DMS79 treated with DMSO at 0.1 percent for 48 hours (cell line): ENCODE measurements around the gene MAD1L1.
"Not testable (repeated sequence)": the region's sequence is repeated elsewhere in the genome, so short reads cannot be mapped to it uniquely, and the experiment has no call there.

ENCODE experiments used
- DNase-seq: peaks from one replicate; lab custom pipeline; 2025; lab: John Stamatoyannopoulos, UW

Gene MAD1L1

DNA sequence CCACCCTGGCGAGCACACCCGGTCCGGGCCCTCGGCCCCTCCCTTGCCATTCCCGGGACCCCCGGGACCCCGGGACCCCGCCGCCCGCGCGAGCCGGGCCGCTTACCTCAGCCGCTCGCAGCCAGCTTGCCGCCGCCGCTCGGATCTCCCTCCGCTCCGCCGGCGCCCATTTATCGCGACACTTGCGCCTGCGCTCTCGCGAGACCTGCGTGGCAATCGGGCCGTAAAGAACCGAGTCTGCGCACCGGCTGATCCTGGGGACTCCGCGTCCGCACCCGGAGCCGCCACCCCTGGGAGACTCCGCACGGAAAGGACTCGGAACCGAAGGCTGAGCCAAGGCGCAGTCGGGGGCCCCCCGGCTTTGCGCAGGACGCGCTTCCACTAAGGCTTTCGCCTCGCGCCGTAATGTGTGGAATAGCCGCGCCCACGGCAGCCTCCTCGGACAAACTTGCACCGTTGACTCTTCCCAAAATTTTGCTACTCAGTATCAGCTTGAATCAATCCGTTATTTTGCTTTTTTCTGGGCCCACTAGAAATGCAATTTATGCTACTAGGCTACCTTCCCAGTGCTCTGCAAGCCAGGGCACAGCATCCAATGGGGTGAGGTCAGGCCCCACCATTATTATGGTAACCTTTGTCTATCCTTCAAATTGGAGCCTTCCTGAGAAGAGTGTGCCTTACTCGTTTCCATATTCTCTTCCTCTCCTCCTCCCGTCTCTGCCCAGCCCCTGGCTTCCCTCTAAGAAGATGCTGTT lies at the start of gene MAD1L1:
Gene MAD1L1, minus strand, starts transcription at position 180 of the 755 bp plus-strand sequence. CDS start 2,812 bp downstream, outside the sequence.
- peak; percentile 70 for DNase-seq

DNA sequence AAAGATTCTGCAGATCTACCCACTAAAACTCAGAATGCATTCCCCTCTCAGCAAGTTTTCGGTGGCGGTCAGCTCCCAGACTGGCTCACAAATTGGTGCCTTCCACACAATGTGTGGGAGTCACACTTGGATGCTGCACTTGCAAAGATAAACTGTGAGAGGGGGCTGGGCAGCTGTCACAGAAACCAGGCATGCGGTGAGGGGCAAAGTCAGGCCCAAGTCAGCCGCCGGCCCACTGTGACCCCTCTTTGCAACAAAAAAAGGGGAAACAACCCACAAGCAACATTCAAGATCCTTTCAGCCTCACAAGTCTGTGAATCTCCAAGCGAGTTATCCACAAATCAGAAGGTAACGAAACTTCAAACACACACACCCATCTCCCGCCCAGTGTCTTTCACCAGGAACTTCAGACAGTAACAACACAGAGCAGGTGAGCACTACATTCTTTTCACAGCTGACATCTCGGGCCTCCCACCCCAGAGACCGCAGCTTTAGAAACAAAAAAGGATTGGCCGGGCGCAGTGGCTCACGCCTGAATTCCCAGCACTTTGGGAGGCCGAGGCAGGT lies 49.5 kb upstream of the MAD1L1 start:
- DNase-seq = no peak

- DNase-seq = no peak
Observed at GRCh38 chr7:2281541-2281940, 48.8 kb upstream of the MAD1L1 start.

GRCh38 chr7:2280424-2280823 lies 47.7 kb upstream of the MAD1L1 start:
- no peak for DNase-seq

DNA sequence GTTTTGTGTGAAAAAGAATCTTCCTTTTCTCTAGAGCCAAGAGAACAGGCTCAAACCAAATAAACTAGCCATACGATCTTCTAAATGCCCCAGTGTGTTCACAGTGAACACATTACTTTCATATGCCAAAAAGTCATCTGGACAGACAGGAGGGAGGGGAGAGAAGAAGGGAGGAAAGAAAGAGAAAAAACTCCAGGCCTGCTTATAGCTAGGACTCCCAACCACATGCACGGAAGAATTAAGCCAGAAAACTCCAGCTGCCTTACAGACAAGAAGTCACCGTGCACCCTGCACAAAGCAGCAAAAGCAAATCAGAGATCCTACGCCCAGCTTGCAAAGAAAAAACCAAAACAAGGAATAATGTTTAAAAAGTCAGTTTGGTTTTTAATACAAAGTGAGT lies 47.2 kb upstream of the MAD1L1 start:
- DNase-seq = no peak

DNA sequence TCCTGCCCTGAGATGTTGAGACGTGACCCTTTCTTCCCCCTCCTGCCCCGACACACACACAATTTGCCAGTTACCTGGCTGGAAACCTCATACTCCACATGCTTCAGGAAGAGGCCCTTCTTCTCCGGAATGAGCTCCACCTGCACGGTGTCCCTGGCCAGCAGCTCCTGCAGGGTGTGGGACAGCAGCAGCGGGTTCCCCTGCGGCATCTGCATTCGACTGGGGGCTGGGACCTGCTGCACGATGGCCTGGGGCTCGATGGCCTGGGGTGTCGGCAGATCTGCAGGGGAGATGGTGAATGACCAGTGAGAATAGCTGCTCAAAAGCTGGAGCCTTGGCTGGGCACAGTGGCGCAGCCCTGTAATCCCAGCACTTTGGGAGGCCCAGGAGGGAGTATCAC lies 45.3 kb upstream of the MAD1L1 start:
- no peak for DNase-seq

DNA sequence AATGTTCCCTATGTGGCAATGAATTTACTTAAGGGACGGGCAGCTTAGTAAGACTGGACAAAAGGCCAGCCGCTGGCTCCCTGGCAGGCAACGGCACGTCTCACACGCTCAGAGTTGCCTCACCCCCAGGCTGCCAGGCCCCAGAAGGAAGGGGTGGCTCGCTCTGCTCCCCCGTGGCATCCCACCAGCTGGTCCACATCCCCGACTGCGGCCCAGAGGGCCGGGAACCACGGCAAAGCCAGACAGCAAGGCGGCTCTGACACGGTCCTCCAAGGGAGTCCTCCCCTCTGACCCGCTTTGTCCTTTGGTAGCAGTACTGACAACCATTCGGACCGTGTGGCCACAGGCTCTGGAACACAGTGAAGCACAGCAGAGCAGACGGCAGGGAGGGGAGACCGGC lies 43.4 kb upstream of the MAD1L1 start:
- no peak for DNase-seq

GRCh38 chr7:2275101-2275500 lies 42.4 kb upstream of the MAD1L1 start:
- DNase-seq = no peak

GRCh38 chr7:2274666-2275065 lies 41.9 kb upstream of the MAD1L1 start:
- no peak for DNase-seq

GRCh38 chr7:2273866-2274265 lies 41.1 kb upstream of the MAD1L1 start:
- no peak for DNase-seq

DNA sequence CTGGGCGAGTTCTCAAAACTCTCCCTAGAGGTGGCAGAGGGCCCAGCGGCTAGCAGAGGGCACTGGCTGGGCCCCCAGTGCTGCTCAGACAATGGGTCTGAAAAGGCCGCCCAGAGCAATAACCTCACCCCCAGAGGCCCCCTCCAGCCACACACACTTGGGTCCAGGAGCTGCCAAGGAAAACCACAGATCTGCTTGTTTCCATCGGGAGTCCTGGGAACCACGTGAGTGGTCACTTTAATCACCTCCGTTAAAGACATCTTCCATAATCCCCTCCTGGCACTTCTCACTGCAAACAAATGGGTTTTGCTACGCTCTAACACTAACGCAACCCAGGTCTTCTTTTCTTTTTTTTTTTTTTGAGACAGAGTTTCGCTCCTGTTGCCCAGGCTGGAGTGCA lies 39.3 kb upstream of the MAD1L1 start:
- DNase-seq = no peak

- DNase-seq = no peak
Observed at GRCh38 chr7:2271273-2272026, 38.7 kb upstream of the MAD1L1 start.

DNA sequence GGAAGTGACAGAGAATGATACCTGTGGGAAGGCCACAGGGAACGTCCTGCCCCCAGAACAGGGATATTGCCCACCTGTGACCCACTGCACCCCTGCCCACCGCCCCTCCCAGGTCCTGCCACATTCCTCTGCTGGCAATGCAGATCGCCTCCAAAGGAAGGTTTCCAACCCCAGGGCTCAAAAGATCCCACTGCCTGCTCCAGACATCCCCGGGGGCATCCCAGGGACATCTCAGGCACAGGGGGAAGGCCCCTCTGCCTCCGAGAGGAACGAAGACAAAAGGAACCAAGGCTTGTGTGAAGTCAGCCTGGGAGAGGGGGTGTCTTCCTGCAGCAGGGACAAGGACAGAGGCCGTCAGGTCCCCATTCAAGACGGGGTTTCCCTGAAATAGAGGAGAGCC lies 37.8 kb upstream of the MAD1L1 start:
- no peak for DNase-seq

GRCh38 chr7:2269991-2270460 lies 37.3 kb upstream of the MAD1L1 start:
- DNase-seq = no peak

- DNase-seq = not testable (repeated sequence)
Observed at GRCh38 chr7:2269089-2269990, 36.6 kb upstream of the MAD1L1 start.

- DNase-seq = no peak
Observed at GRCh38 chr7:2266911-2267310, 34.2 kb upstream of the MAD1L1 start.

DNA sequence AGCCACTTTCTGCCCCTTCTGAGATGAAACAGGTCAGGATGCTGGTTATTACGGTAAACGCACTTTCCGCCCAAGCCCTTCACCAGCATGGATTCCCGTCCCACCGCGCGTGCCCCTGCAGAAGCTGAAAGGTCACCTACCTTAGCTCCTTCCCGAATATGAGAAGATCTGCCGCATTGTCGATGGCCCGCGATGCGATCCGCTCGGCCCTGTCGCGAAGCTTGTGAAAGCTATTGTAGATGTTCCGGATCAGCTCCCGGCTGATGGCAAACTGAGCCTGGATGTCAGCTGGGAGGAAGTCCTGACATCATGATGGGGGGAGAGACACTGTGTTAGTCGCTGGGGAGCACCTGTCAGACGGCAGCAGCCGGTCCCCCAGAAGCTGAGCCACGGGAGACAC lies 31.4 kb upstream of the MAD1L1 start:
- DNase-seq = no peak

DNA sequence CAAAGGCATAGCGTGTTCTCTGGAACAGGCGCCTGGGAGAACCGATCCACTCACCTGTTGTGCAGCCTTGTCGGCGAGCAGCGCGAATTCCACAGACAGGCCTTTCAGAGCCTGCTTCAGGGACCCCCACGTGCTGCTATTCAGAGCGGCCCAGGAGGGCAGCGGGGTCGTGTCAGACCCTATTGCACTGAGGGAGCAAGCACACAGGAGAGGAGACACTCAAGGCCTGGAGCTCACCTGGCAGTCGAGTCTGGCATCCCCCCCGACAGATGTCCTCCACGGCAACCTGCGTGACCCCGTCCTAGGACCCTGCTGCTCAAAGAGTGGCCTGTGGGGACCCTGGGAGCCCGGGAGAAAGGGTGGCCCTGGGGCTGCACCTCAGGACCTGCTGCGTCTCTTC lies 30.4 kb upstream of the MAD1L1 start:
- DNase-seq = no peak

- DNase-seq = no peak
Observed at GRCh38 chr7:2261611-2262010, 28.9 kb upstream of the MAD1L1 start.

- DNase-seq = peak; percentile 88
Observed at GRCh38 chr7:2260820-2261219, 28.1 kb upstream of the MAD1L1 start.

DNA sequence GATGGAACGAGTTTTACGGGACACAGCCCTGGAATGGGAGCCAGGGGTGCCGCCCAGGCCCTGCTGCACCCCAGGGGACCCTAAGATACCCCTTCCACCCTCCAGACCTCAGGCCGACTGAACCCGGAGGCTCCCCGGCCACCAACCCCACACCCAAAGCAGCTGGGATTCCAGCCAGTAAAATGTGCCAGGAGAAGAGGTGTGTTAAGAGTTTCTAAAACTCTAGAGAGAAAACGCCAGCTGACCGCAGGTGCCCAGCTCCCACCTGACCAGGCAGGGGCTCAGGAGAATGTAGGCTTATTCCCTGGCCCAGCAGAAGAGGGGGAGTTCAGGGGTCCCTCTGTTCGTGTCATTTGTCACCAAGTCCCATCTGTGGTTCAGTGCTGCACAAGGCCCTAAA lies 26.7 kb upstream of the MAD1L1 start:
- DNase-seq = no peak
